Keratinocyte (primary cell): ENCODE measurements around the gene TRIM52. TPM values are rescaled to one million over a fixed set of nuclear protein-coding genes. Genes with fewer than 3 reads are reported as not detected.

Source experiments
- DNase-seq: peaks from one replicate; pipeline ENCODE4 v3.0.0-alpha.2; 2011; ENCODE audit warnings: low read depth, missing footprints, low spot score
- FAIRE-seq: peaks from 2 replicates; lab custom pipeline; 2011; peaks lifted over from hg19 to GRCh38; lab: Jason Lieb, UNC
- H2AFZ ChIP-seq: 2 replicates; pipeline ENCODE4 v1.6.0; 2012; ENCODE audit warnings: low read length, control low read depth, inconsistent platforms; ENCODE audit not compliant: control insufficient read depth
- H3K27ac ChIP-seq: 2 replicates; pipeline ENCODE4 v1.5.1; 2011; ENCODE audit warnings: low read length; ENCODE audit not compliant: control insufficient read depth, insufficient read depth
- H3K27me3 ChIP-seq: 3 replicates; pipeline ENCODE4 v1.6.0; 2011; ENCODE audit warnings: low read length; ENCODE audit not compliant: control insufficient read depth, insufficient read depth; ENCODE audit errors: extremely low read depth
- H3K36me3 ChIP-seq, 2 experiments: 2 replicates in 1 of 2; 3 replicates in 1 of 2; pipeline ENCODE4 v1.5.1; 2011; ENCODE audit warnings: low read length in 2 of 2, mild to moderate bottlenecking in 1 of 2; ENCODE audit not compliant: control insufficient read depth in 2 of 2, insufficient read depth in 2 of 2; ENCODE audit errors: extremely low read depth in 1 of 2
- H3K4me1 ChIP-seq: 3 replicates; pipeline ENCODE4 v1.5.1; 2011; ENCODE audit warnings: low read length; ENCODE audit not compliant: control insufficient read depth, insufficient read depth; ENCODE audit errors: extremely low read depth
- H3K4me2 ChIP-seq: 3 replicates; pipeline ENCODE4 v1.6.0; 2011; ENCODE audit warnings: low read depth, low read length; ENCODE audit not compliant: control insufficient read depth, insufficient read depth; ENCODE audit errors: extremely low read depth
- H3K4me3 ChIP-seq, 3 experiments: fragments of 200-600 bp in 1 of 3; sonication (generic) in 1 of 3; 2 replicates in 2 of 3; 3 replicates in 1 of 3; pipeline ENCODE4 v1.5.1; 2011 to 2016; ENCODE audit warnings: low read length in 3 of 3, mild to moderate bottlenecking in 3 of 3, control low read depth in 2 of 3, inconsistent platforms in 1 of 3, low read depth in 1 of 3, mixed read lengths in 1 of 3, mixed run types in 1 of 3, moderate library complexity in 1 of 3; ENCODE audit not compliant: control insufficient read depth in 2 of 3, insufficient read depth in 2 of 3; ENCODE audit errors: extremely low read depth in 1 of 3
- H3K79me2 ChIP-seq: 2 replicates; pipeline ENCODE4 v1.6.0; 2012; ENCODE audit warnings: low read length; ENCODE audit not compliant: control insufficient read depth, insufficient read depth
- H3K9ac ChIP-seq: 3 replicates; pipeline ENCODE4 v1.6.0; 2011; ENCODE audit warnings: low read length; ENCODE audit not compliant: control insufficient read depth, insufficient read depth; ENCODE audit errors: extremely low read depth
- H3K9me1 ChIP-seq: 3 replicates; pipeline ENCODE4 v1.6.0; 2011; ENCODE audit warnings: low read length; ENCODE audit not compliant: control insufficient read depth, insufficient read depth; ENCODE audit errors: extremely low read depth
- H3K9me3 ChIP-seq: 2 replicates; pipeline ENCODE4 v1.5.1; 2012; ENCODE audit warnings: low read depth, low read length; ENCODE audit not compliant: control insufficient read depth
- H4K20me1 ChIP-seq: 3 replicates; pipeline ENCODE4 v1.6.0; 2011; ENCODE audit warnings: low read length; ENCODE audit not compliant: control insufficient read depth, insufficient read depth; ENCODE audit errors: extremely low read depth
- EZH2 ChIP-seq: IDR thresholded peaks from one replicate; pipeline ENCODE4 v1.6.1; 2012; ENCODE audit warnings: inconsistent platforms, mild to moderate bottlenecking, low read length, moderate library complexity
- dilution Hi-C: fragments of 300-500 bp; cut with MboI; formaldehyde crosslinking; loops from one replicate; pipeline ENCODE4 v1.7.0; 2020; ENCODE audit warnings: low sequenced_read_pairs; ENCODE audit not compliant: extremely low pct_ligation_motif_present
- polyA plus RNA-seq, 5 experiments: library from polyadenylated mRNA; depleted of rRNA in 3 of 5; stranded (reverse) in 3 of 5; stranded (forward) in 1 of 5; unstranded in 1 of 5; fragments of >200 nt; gene quantifications; 1 replicate in 1 of 5; 2 replicates in 3 of 5; 3 replicates in 1 of 5; pipeline versions ENCODE4 v1.2.1 to v1.2.3, GENCODE V29; 2011 to 2012; ENCODE audit warnings: missing spikeins in 2 of 5, low read depth in 1 of 5, low replicate concordance in 1 of 5
- TF ChIP-seq, protein P1 (sequence below), 3 experiments: IDR thresholded peaks in 1 of 3; conservative IDR thresholded peaks in 1 of 3; optimal IDR thresholded peaks in 1 of 3; 2 replicates in 2 of 3; 3 replicates in 1 of 3; pipeline versions ENCODE3 to v1.5.1; 2011; ENCODE audit warnings: low read length in 3 of 3, mild to moderate bottlenecking in 3 of 3, moderate library complexity in 2 of 3, control low read depth in 1 of 3, inconsistent platforms in 1 of 3; ENCODE audit not compliant: insufficient read depth in 2 of 3; ENCODE audit errors: extremely low read depth in 1 of 3

The TRIM52 gene
- polyA plus RNA-seq, 1 donor (not counting 4 experiments of a cell fraction or from before 2014, with no cell fraction given) = 7.5 TPM

DNA sequence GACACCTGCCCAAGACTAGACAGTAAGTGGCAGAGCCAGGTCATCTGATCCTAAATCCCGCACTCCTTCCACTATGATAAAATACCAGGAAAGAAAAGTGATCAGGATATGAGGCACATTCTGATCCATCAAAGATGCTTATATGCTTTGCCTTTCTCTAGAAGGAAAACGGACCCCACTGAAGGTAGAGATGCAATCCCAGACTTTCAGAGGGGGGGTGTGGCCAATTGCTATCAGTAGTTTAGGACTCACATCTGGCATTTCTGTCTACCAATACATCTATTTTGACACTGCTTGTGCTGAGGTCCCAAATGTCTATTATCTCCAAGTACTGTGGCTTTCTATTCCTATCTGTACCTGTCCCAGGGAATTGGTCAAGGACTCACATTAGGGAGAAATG is 1.7 kb downstream of the TRIM52 start:
- Histone ChIP-seq H3K27me3 (no peaks in the 10 kb centered on the region), H3K4me1 (peaks cover 20% of the 10 kb centered on the region), H4K20me1 (no peaks in the 10 kb centered on the region), H2AFZ (no peak overlapping the region), H3K36me3 (peaks cover 12 to 15% of the 10 kb centered on the region in 2 experiments), H3K79me2 (peaks cover 69% of the 10 kb centered on the region), H3K9me1 (peaks cover 3% of the 10 kb centered on the region), H3K27ac (no peak overlapping the region), H3K9me3 (peaks cover 2% of the 10 kb centered on the region), H3K4me2 (peak overlapping the region; percentile 93), H3K9ac (peak overlapping the region; percentile 98), H3K4me3 (peak overlapping the region; percentile 66 to 96 (median 91))
- no peak for TF ChIP-seq EZH2
- TF ChIP-seq, protein P1, sequence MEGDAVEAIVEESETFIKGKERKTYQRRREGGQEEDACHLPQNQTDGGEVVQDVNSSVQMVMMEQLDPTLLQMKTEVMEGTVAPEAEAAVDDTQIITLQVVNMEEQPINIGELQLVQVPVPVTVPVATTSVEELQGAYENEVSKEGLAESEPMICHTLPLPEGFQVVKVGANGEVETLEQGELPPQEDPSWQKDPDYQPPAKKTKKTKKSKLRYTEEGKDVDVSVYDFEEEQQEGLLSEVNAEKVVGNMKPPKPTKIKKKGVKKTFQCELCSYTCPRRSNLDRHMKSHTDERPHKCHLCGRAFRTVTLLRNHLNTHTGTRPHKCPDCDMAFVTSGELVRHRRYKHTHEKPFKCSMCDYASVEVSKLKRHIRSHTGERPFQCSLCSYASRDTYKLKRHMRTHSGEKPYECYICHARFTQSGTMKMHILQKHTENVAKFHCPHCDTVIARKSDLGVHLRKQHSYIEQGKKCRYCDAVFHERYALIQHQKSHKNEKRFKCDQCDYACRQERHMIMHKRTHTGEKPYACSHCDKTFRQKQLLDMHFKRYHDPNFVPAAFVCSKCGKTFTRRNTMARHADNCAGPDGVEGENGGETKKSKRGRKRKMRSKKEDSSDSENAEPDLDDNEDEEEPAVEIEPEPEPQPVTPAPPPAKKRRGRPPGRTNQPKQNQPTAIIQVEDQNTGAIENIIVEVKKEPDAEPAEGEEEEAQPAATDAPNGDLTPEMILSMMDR (optimal IDR thresholded peaks at IDR 0.05 in 1 of 3, IDR thresholded peaks at IDR 0.05 in 1 of 3, conservative IDR thresholded peaks at IDR 0.05 in 1 of 3; ENCODE audit: extremely low read depth in 1 of 3, insufficient read depth in 2 of 3, low read length in 3 of 3) = no peak
- FAIRE-seq (no peak), DNase-seq (no peak)
- dilution Hi-C loops = no loop called here

- Histone ChIP-seq H3K4me1 (peaks cover 22% of the 10 kb centered on the region), H2AFZ (no peak overlapping the region), H3K4me2 (peak overlapping the region; percentile 93), H4K20me1 (peaks cover under 1% of the 10 kb centered on the region), H3K4me3 (peak overlapping the region in 2 of 3 experiments; percentile 21 to 66), H3K9ac (no peak overlapping the region), H3K36me3 (peaks cover 8 to 12% of the 10 kb centered on the region in 2 experiments), H3K79me2 (peaks cover 75% of the 10 kb centered on the region), H3K9me1 (peaks cover 3% of the 10 kb centered on the region), H3K27me3 (no peaks in the 10 kb centered on the region), H3K9me3 (peaks cover 2% of the 10 kb centered on the region), H3K27ac (no peak overlapping the region)
- dilution Hi-C loops = no loop called here
- DNase-seq = no peak
- no peak for FAIRE-seq
- TF ChIP-seq EZH2 = no peak
Measured at GRCh38 chr5:181258576-181258975, 2.4 kb downstream of the TRIM52 start.
